Peyer's patch (tissue), 4 donors: ENCODE results near the gene CYP2E1.
"Not testable (repeated sequence)": the region's sequence is repeated elsewhere in the genome, so short reads cannot be mapped to it uniquely, and the experiment has no call there.

ENCODE experiments used
- CTCF ChIP-seq, 6 experiments: fragments of 450-650 bp in 4 of 6; fragments of 200-600 bp in 2 of 6; sonication (generic) in 1 of 6; IDR thresholded peaks; one replicate each; pipeline ENCODE4 v1.5.1; 2017 to 2019; ENCODE audit warnings: antibody characterized with exemption in 6 of 6, mild to moderate bottlenecking in 3 of 6, moderate library complexity in 1 of 6
- POLR2A ChIP-seq, 2 donors: fragments of 450-650 bp; IDR thresholded peaks; one replicate each; pipeline ENCODE4 v1.5.1; 2017; ENCODE audit warnings: antibody characterized with exemption in 2 of 2, mild to moderate bottlenecking in 2 of 2, moderate library complexity in 2 of 2

- TF ChIP-seq CTCF, POLR2A (IDR thresholded peaks at IDR 0.05): not testable (repeated sequence)
These were observed 33.6 kb upstream of the CYP2E1 start for GRCh38 chr10:133493562-133493961.
